SK-N-SH (cell line): ENCODE results near the gene CD34. TPM values are rescaled to one million over a fixed set of nuclear protein-coding genes. Genes with fewer than 3 reads are reported as not detected.

Experiments used
- CTCF ChIA-PET: fragments of 300-600, 350-600 bp; formaldehyde crosslinking; extraction: SDS; loops from one replicate; lab custom pipeline; 2021; lab: Yijun Ruan, JAX
- POLR2A ChIA-PET: fragments of 350-600 bp; sonication (Branson Sonifier 250); formaldehyde crosslinking; extraction: SDS; loops from one replicate; lab custom pipeline; 2020; ENCODE audit warnings: antibody characterized with exemption, inconsistent platforms; lab: Yijun Ruan, JAX
- DNase-seq: peaks from one replicate; pipeline ENCODE4 v3.0.0; 2012
- H2AFZ ChIP-seq: fragments of 200-600 bp; sonication (generic); 2 replicates; pipeline ENCODE4 v1.8.1; 2016; ENCODE audit warnings: antibody characterized with exemption, mild to moderate bottlenecking, low read depth
- H3F3A ChIP-seq: fragments of 200-600 bp; sonication (generic); replicated peaks from 2 replicates; pipeline ENCODE3; 2016; ENCODE audit warnings: antibody characterized with exemption, mild to moderate bottlenecking; ENCODE audit not compliant: insufficient read depth
- H3K27ac ChIP-seq, 2 experiments: fragments of 200-500 bp in 1 of 2; fragments of 200-600 bp in 1 of 2; sonication (Bioruptor generic) in 1 of 2; sonication (generic), shearing (Covaris generic) in 1 of 2; 2 replicates each; pipeline versions ENCODE4 v1.5.1 to v1.6.1; 2014 to 2016; ENCODE audit warnings: low read depth in 2 of 2, inconsistent platforms in 1 of 2, low read length in 1 of 2, mild to moderate bottlenecking in 1 of 2, mixed read lengths in 1 of 2
- H3K27me3 ChIP-seq: fragments of 200-600 bp; sonication (generic), shearing (Covaris generic); 2 replicates; pipeline ENCODE4 v1.6.1; 2016; ENCODE audit warnings: mixed run types; ENCODE audit not compliant: insufficient read depth
- H3K36me3 ChIP-seq, 2 experiments: fragments of 200-500 bp in 1 of 2; fragments of 200-600 bp in 1 of 2; sonication (Bioruptor generic) in 1 of 2; sonication (generic) in 1 of 2; replicated peaks in 1 of 2; 2 replicates each; pipeline versions ENCODE3 to v1.5.1; 2014 to 2016; ENCODE audit warnings: low read length in 1 of 2, mild to moderate bottlenecking in 1 of 2; ENCODE audit not compliant: insufficient read depth in 2 of 2, control insufficient read depth in 1 of 2
- H3K4me1 ChIP-seq, 2 experiments: fragments of 200-500 bp in 1 of 2; fragments of 200-600 bp in 1 of 2; sonication (Bioruptor generic) in 1 of 2; sonication (generic), shearing (Covaris generic) in 1 of 2; 2 replicates each; pipeline versions ENCODE4 v1.5.1 to v1.6.1; 2014 to 2016; ENCODE audit warnings: low read depth in 1 of 2, low read length in 1 of 2, mixed run types in 1 of 2; ENCODE audit not compliant: insufficient read depth in 2 of 2, control insufficient read depth in 1 of 2
- H3K4me2 ChIP-seq: fragments of 200-600 bp; sonication (generic), shearing (Covaris generic); 2 replicates; pipeline ENCODE4 v1.6.1; 2017; ENCODE audit warnings: mixed run types
- H3K4me3 ChIP-seq, 2 experiments: fragments of 200-500 bp in 1 of 2; fragments of 200-600 bp in 1 of 2; sonication (Bioruptor generic) in 1 of 2; sonication (generic), shearing (Covaris generic) in 1 of 2; 2 replicates each; pipeline versions ENCODE4 v1.5.1 to v1.8.1; 2014 to 2016; ENCODE audit warnings: low read depth in 2 of 2, inconsistent platforms in 1 of 2, low read length in 1 of 2, mild to moderate bottlenecking in 1 of 2, mixed read lengths in 1 of 2, moderate library complexity in 1 of 2
- H3K79me2 ChIP-seq: fragments of 200-600 bp; sonication (generic); 2 replicates; pipeline ENCODE4 v1.8.1; 2017; ENCODE audit warnings: mild to moderate bottlenecking; ENCODE audit not compliant: insufficient read depth
- H3K9ac ChIP-seq: fragments of 200-600 bp; sonication (generic); 2 replicates; pipeline ENCODE4 v1.6.1; 2017; ENCODE audit warnings: mixed run types
- H3K9me2 ChIP-seq: fragments of 200-600 bp; sonication (generic); 2 replicates; pipeline ENCODE4 v1.6.1; 2017; ENCODE audit warnings: mixed run types
- H3K9me3 ChIP-seq: fragments of 200-600 bp; sonication (generic); 2 replicates; pipeline ENCODE4 v1.6.1; 2017; ENCODE audit warnings: mixed run types, mild to moderate bottlenecking, moderate library complexity
- H4K20me1 ChIP-seq: fragments of 200-600 bp; sonication (generic); 2 replicates; pipeline ENCODE4 v1.6.1; 2017; ENCODE audit warnings: mild to moderate bottlenecking, mixed run types; ENCODE audit not compliant: insufficient read depth
- CHD2 ChIP-seq: fragments of 150-350 bp; IDR thresholded peaks from 2 replicates; pipeline ENCODE4 v1.6.1; 2018; ENCODE audit warnings: low read length; ENCODE audit not compliant: partially characterized antibody
- CTCF ChIP-seq: fragments of 200-600 bp; sonication (generic); IDR thresholded peaks from 2 replicates; pipeline ENCODE4 v1.6.1; 2017; ENCODE audit warnings: antibody characterized with exemption, mild to moderate bottlenecking, moderate library complexity
- EZH2phosphoT487 ChIP-seq: fragments of 200-600 bp; sonication (generic); IDR thresholded peaks from 2 replicates; pipeline ENCODE4 v1.6.1; 2017; ENCODE audit warnings: low read depth, mixed run types, mild to moderate bottlenecking, antibody characterized with exemption, moderate library complexity, borderline replicate concordance
- FOXJ3 ChIP-seq: sonication (generic); formaldehyde crosslinking; IDR thresholded peaks from 2 replicates; pipeline ENCODE4 v1.5.1; 2020; ENCODE audit warnings: mild to moderate bottlenecking, missing genetic modification reagents
- FOXM1 ChIP-seq: IDR thresholded peaks from 2 replicates; pipeline ENCODE4 v1.4.0; 2012; ENCODE audit warnings: low read depth, mild to moderate bottlenecking
- GABPA ChIP-seq: IDR thresholded peaks from 2 replicates; pipeline ENCODE4 v1.4.0; 2012; ENCODE audit warnings: low read depth, mild to moderate bottlenecking
- GATA2 ChIP-seq: sonication (generic); formaldehyde crosslinking; IDR thresholded peaks from 2 replicates; pipeline ENCODE4 v1.5.0; 2020; ENCODE audit warnings: mild to moderate bottlenecking, missing genetic modification reagents
- MEF2A ChIP-seq: IDR thresholded peaks from 2 replicates; pipeline ENCODE4 v1.4.0; 2012; ENCODE audit warnings: low read depth, borderline replicate concordance
- NFIC ChIP-seq: IDR thresholded peaks from 2 replicates; pipeline ENCODE4 v1.4.0; 2012; ENCODE audit warnings: borderline replicate concordance
- NRF1 ChIP-seq: IDR thresholded peaks from 2 replicates; pipeline ENCODE4 v1.6.1; 2012; ENCODE audit warnings: low read depth, mild to moderate bottlenecking, low read length
- PBX3 ChIP-seq: IDR thresholded peaks from 2 replicates; pipeline ENCODE4; 2012
- RCOR1 ChIP-seq: fragments of 150-350 bp; IDR thresholded peaks from 2 replicates; pipeline ENCODE4 v1.6.1; 2017; ENCODE audit warnings: antibody characterized with exemption, low read length
- RFX5 ChIP-seq: IDR thresholded peaks from 2 replicates; pipeline ENCODE4 v1.6.1; 2012; ENCODE audit warnings: mild to moderate bottlenecking, improper control_type of control experiment, low read length
- RXRA ChIP-seq: IDR thresholded peaks from 2 replicates; pipeline ENCODE4 v1.4.0; 2012; ENCODE audit warnings: low read depth, mild to moderate bottlenecking, borderline replicate concordance
- TCF12 ChIP-seq: IDR thresholded peaks from 2 replicates; pipeline ENCODE4 v1.4.0; 2012
- TEAD4 ChIP-seq: IDR thresholded peaks from 2 replicates; pipeline ENCODE4 v1.4.0; 2012; ENCODE audit warnings: mild to moderate bottlenecking, borderline replicate concordance; ENCODE audit not compliant: insufficient read depth
- USF1 ChIP-seq: IDR thresholded peaks from 2 replicates; pipeline ENCODE4 v1.4.0; 2012; ENCODE audit warnings: low read depth, borderline replicate concordance
- ZBTB33 ChIP-seq: IDR thresholded peaks from 2 replicates; pipeline ENCODE4 v1.4.0; 2012; ENCODE audit warnings: low read depth, borderline replicate concordance
- WGBS: methylation state at CpG from one replicate; pipeline ENCODE4 v1.1.6; 2017; ENCODE audit warnings: low lambda C conversion rate; 5-methylcytosine and 5-hydroxymethylcytosine counted together
- polyA plus RNA-seq, 3 experiments: library from polyadenylated mRNA; depleted of rRNA; stranded (reverse); fragments of >200 nt; gene quantifications; 2 replicates each; pipeline ENCODE4 v1.2.3, GENCODE V29; 2012

CD34 gene
- polyA plus RNA-seq, 1 of the 3 experiments (the other 2 are of a cell fraction) = 0.59 TPM

GRCh38 chr1:207920444-207921021 is 9.6 kb upstream of the CD34 start:
- ChIA-PET CTCF (interaction anchor here (0.6 to 4.5 kb wide), 5 partner anchors 24 to 109 kb away, joined by 3 to 18 read pairs (median 3); no protein-coding TSS in a partner anchor), POLR2A (interaction anchor here (1.1 kb wide), 1 partner anchor 42 kb away, joined by 4 read pairs; no protein-coding TSS in a partner anchor)
- Histone ChIP-seq H3K27ac (no peak overlapping the region), H3K4me2 (no peak overlapping the region), H3K9ac (no peak overlapping the region), H3K9me2 (no peaks in the 10 kb centered on the region), H3K27me3 (peaks cover 12% of the 10 kb centered on the region), H3F3A (peaks cover 5% of the 10 kb centered on the region), H3K79me2 (no peaks in the 10 kb centered on the region), H2AFZ (no peak overlapping the region), H3K4me3 (no peak overlapping the region), H4K20me1 (no peaks in the 10 kb centered on the region), H3K9me3 (no peaks in the 10 kb centered on the region), H3K36me3 (no peaks in the 10 kb centered on the region), H3K4me1 (peaks cover 0 to 11% of the 10 kb centered on the region in 2 experiments; a peak in 1 of 4 replicates)
- peak; percentile 34 for DNase-seq
- WGBS = 36% methylated on average over 1 of the region's 2 CpGs
- no peak for TF ChIP-seq USF1
- TF ChIP-seq EZH2phosphoT487 = no peak
- no peak for TF ChIP-seq FOXJ3 (CRISPR knock-in tag)
- no peak for TF ChIP-seq CHD2
- TF ChIP-seq GABPA = no peak
- no peak for TF ChIP-seq MEF2A
- TF ChIP-seq RXRA = no peak
- TF ChIP-seq, all 33 proteins: peak for 0

GRCh38 chr1:207919523-207920170 is 8.7 kb upstream of the CD34 start:
- 42% methylated on average over 2 of the region's 2 CpGs for WGBS
- Histone ChIP-seq H3F3A (peaks cover 5% of the 10 kb centered on the region), H3K27me3 (peaks cover 12% of the 10 kb centered on the region), H3K4me2 (no peak overlapping the region), H3K9ac (no peak overlapping the region), H4K20me1 (no peaks in the 10 kb centered on the region), H3K9me2 (no peaks in the 10 kb centered on the region), H3K4me3 (no peak overlapping the region), H3K27ac (no peak overlapping the region), H3K79me2 (no peaks in the 10 kb centered on the region), H3K36me3 (no peaks in the 10 kb centered on the region), H3K4me1 (peaks cover 0 to 7% of the 10 kb centered on the region in 2 experiments; a peak in 1 of 4 replicates), H3K9me3 (no peaks in the 10 kb centered on the region), H2AFZ (no peak overlapping the region)
- TF ChIP-seq MEF2A = no peak
- TF ChIP-seq NRF1 = no peak
- TF ChIP-seq PBX3 = no peak
- no peak for TF ChIP-seq GATA2
- TF ChIP-seq FOXM1 = no peak
- no peak for TF ChIP-seq CTCF
- no peak for TF ChIP-seq FOXJ3 (CRISPR knock-in tag)
- TF ChIP-seq ZBTB33 = no peak
- TF ChIP-seq NFIC = no peak
- no peak for TF ChIP-seq TCF12
- TF ChIP-seq RCOR1 = no peak
- no peak for TF ChIP-seq RFX5
- no peak for TF ChIP-seq TEAD4
- ChIA-PET POLR2A (interaction anchor here (1.1 kb wide), 1 partner anchor 43 kb away, joined by 4 read pairs; no protein-coding TSS in a partner anchor), CTCF (interaction anchor here (0.6 to 4.5 kb wide), 7 partner anchors 12 to 108 kb away, joined by 3 to 18 read pairs (median 3); no protein-coding TSS in a partner anchor)
- DNase-seq = no peak
